ENCODE results near the gene PHACTR1. TPM values are rescaled to one million over a fixed set of nuclear protein-coding genes. Genes with fewer than 3 reads are reported as not detected.

Gene PHACTR1
- total and polyA plus RNA-seq, 2 donors: 3.1 to 6.3 TPM

GRCh38 chr6:13066050-13066449 lies 349.5 kb downstream of the PHACTR1 start:
- WGBS: 95% methylated on average over 4 of the region's 4 CpGs
- Histone ChIP-seq H3K27me3 (ENCODE audit: control insufficient read depth in 2 of 2, insufficient read depth in 1 of 2, low read length in 1 of 2) (no peaks in the 10 kb centered on the region), H3K36me3 (ENCODE audit: control insufficient read depth in 2 of 2, insufficient read depth in 2 of 2, low read length in 1 of 2) (no peaks in the 10 kb centered on the region), H3K27ac (ENCODE audit: low read depth in 1 of 2, low read length in 1 of 2) (no peak overlapping the region), H3K4me1 (ENCODE audit: control insufficient read depth in 2 of 2, insufficient read depth in 2 of 2, low read length in 2 of 2) (no peaks in the 10 kb centered on the region), H3K9me3 (ENCODE audit: control insufficient read depth in 2 of 2, insufficient read depth in 1 of 2, low read length in 1 of 2) (no peaks in the 10 kb centered on the region), H3K4me3 (ENCODE audit: low read length in 2 of 2) (no peak overlapping the region)
- DNase-seq (ENCODE audit: low read depth in 6 of 9, low spot score in 9 of 9): no peak

- 97% methylated on average over 1 of the region's 1 CpG for WGBS
- H3K9me3 ChIP-seq (ENCODE audit: control insufficient read depth in 2 of 2, insufficient read depth in 1 of 2, low read length in 1 of 2): no peaks in the 10 kb centered on the region
- no peaks in the 10 kb centered on the region for H3K27me3 ChIP-seq (ENCODE audit: control insufficient read depth in 2 of 2, insufficient read depth in 1 of 2, low read length in 1 of 2)
- no peaks in the 10 kb centered on the region for H3K36me3 ChIP-seq (ENCODE audit: control insufficient read depth in 2 of 2, insufficient read depth in 2 of 2, low read length in 1 of 2)
- no peak overlapping the region for H3K27ac ChIP-seq (ENCODE audit: low read depth in 1 of 2, low read length in 1 of 2)
- DNase-seq (ENCODE audit: low read depth in 6 of 9, low spot score in 9 of 9): no peak
- H3K4me1 ChIP-seq (ENCODE audit: control insufficient read depth in 2 of 2, insufficient read depth in 2 of 2, low read length in 2 of 2): no peaks in the 10 kb centered on the region
- no peak overlapping the region for H3K4me3 ChIP-seq (ENCODE audit: low read length in 2 of 2)
Observed at GRCh38 chr6:13066820-13067219, 350.3 kb downstream of the PHACTR1 start.

GRCh38 chr6:13068586-13069210 lies 352.1 kb downstream of the PHACTR1 start:
- Histone ChIP-seq H3K9me3 (ENCODE audit: control insufficient read depth in 2 of 2, insufficient read depth in 1 of 2, low read length in 1 of 2) (no peaks in the 10 kb centered on the region), H3K4me3 (ENCODE audit: low read length in 2 of 2) (no peak overlapping the region), H3K27me3 (ENCODE audit: control insufficient read depth in 2 of 2, insufficient read depth in 1 of 2, low read length in 1 of 2) (no peaks in the 10 kb centered on the region), H3K36me3 (ENCODE audit: control insufficient read depth in 2 of 2, insufficient read depth in 2 of 2, low read length in 1 of 2) (no peaks in the 10 kb centered on the region), H3K27ac (ENCODE audit: low read depth in 1 of 2, low read length in 1 of 2) (no peak overlapping the region), H3K4me1 (ENCODE audit: control insufficient read depth in 2 of 2, insufficient read depth in 2 of 2, low read length in 2 of 2) (no peaks in the 10 kb centered on the region)
- 27% methylated on average over 12 of the region's 12 CpGs for WGBS
- no peak for DNase-seq (ENCODE audit: low read depth in 6 of 9, low spot score in 9 of 9)

- Histone ChIP-seq H3K27me3 (ENCODE audit: control insufficient read depth in 2 of 2, insufficient read depth in 1 of 2, low read length in 1 of 2) (no peaks in the 10 kb centered on the region), H3K9me3 (ENCODE audit: control insufficient read depth in 2 of 2, insufficient read depth in 1 of 2, low read length in 1 of 2) (no peaks in the 10 kb centered on the region), H3K36me3 (ENCODE audit: control insufficient read depth in 2 of 2, insufficient read depth in 2 of 2, low read length in 1 of 2) (no peaks in the 10 kb centered on the region), H3K27ac (ENCODE audit: low read depth in 1 of 2, low read length in 1 of 2) (no peak overlapping the region), H3K4me3 (ENCODE audit: low read length in 2 of 2) (no peak overlapping the region), H3K4me1 (ENCODE audit: control insufficient read depth in 2 of 2, insufficient read depth in 2 of 2, low read length in 2 of 2) (no peaks in the 10 kb centered on the region)
- no peak for DNase-seq (ENCODE audit: low read depth in 6 of 9, low spot score in 9 of 9)
- WGBS: 61% methylated on average over 6 of the region's 6 CpGs
Observed at GRCh38 chr6:13071550-13072345, 355.2 kb downstream of the PHACTR1 start.

- Histone ChIP-seq H3K27ac (ENCODE audit: low read depth in 1 of 2, low read length in 1 of 2) (no peak overlapping the region), H3K36me3 (ENCODE audit: control insufficient read depth in 2 of 2, insufficient read depth in 2 of 2, low read length in 1 of 2) (no peaks in the 10 kb centered on the region), H3K4me1 (ENCODE audit: control insufficient read depth in 2 of 2, insufficient read depth in 2 of 2, low read length in 2 of 2) (peaks cover 0 to 3% of the 10 kb centered on the region in 2 donors), H3K4me3 (ENCODE audit: low read length in 2 of 2) (no peak overlapping the region), H3K27me3 (ENCODE audit: control insufficient read depth in 2 of 2, insufficient read depth in 1 of 2, low read length in 1 of 2) (no peaks in the 10 kb centered on the region), H3K9me3 (ENCODE audit: control insufficient read depth in 2 of 2, insufficient read depth in 1 of 2, low read length in 1 of 2) (no peaks in the 10 kb centered on the region)
- WGBS: 96% methylated on average over 5 of the region's 5 CpGs
- no peak for DNase-seq (ENCODE audit: low read depth in 6 of 9, low spot score in 9 of 9)
Observed at GRCh38 chr6:13072686-13073347, 356.2 kb downstream of the PHACTR1 start.

GRCh38 chr6:13074415-13075140 lies 358.0 kb downstream of the PHACTR1 start:
- WGBS: 99% methylated on average over 3 of the region's 3 CpGs
- Histone ChIP-seq H3K4me1 (ENCODE audit: control insufficient read depth in 2 of 2, insufficient read depth in 2 of 2, low read length in 2 of 2) (peaks cover 0 to 4% of the 10 kb centered on the region in 2 donors), H3K36me3 (ENCODE audit: control insufficient read depth in 2 of 2, insufficient read depth in 2 of 2, low read length in 1 of 2) (no peaks in the 10 kb centered on the region), H3K27ac (ENCODE audit: low read depth in 1 of 2, low read length in 1 of 2) (no peak overlapping the region), H3K27me3 (ENCODE audit: control insufficient read depth in 2 of 2, insufficient read depth in 1 of 2, low read length in 1 of 2) (no peaks in the 10 kb centered on the region), H3K9me3 (ENCODE audit: control insufficient read depth in 2 of 2, insufficient read depth in 1 of 2, low read length in 1 of 2) (no peaks in the 10 kb centered on the region), H3K4me3 (ENCODE audit: low read length in 2 of 2) (no peak overlapping the region)
- no peak for DNase-seq (ENCODE audit: low read depth in 6 of 9, low spot score in 9 of 9)

GRCh38 chr6:13075141-13075845 lies 358.7 kb downstream of the PHACTR1 start:
- no peaks in the 10 kb centered on the region for H3K27me3 ChIP-seq (ENCODE audit: control insufficient read depth in 2 of 2, insufficient read depth in 1 of 2, low read length in 1 of 2)
- no peaks in the 10 kb centered on the region for H3K9me3 ChIP-seq (ENCODE audit: control insufficient read depth in 2 of 2, insufficient read depth in 1 of 2, low read length in 1 of 2)
- no peak overlapping the region for H3K27ac ChIP-seq (ENCODE audit: low read depth in 1 of 2, low read length in 1 of 2)
- DNase-seq (ENCODE audit: low read depth in 6 of 9, low spot score in 9 of 9): no peak
- H3K4me1 ChIP-seq (ENCODE audit: control insufficient read depth in 2 of 2, insufficient read depth in 2 of 2, low read length in 2 of 2): peaks cover 0 to 4% of the 10 kb centered on the region in 2 donors
- 86% methylated on average over 7 of the region's 7 CpGs for WGBS
- no peak overlapping the region for H3K4me3 ChIP-seq (ENCODE audit: low read length in 2 of 2)
- no peaks in the 10 kb centered on the region for H3K36me3 ChIP-seq (ENCODE audit: control insufficient read depth in 2 of 2, insufficient read depth in 2 of 2, low read length in 1 of 2)

- no peak overlapping the region for H3K27ac ChIP-seq (ENCODE audit: low read depth in 1 of 2, low read length in 1 of 2)
- no peaks in the 10 kb centered on the region for H3K9me3 ChIP-seq (ENCODE audit: control insufficient read depth in 2 of 2, insufficient read depth in 1 of 2, low read length in 1 of 2)
- H3K36me3 ChIP-seq (ENCODE audit: control insufficient read depth in 2 of 2, insufficient read depth in 2 of 2, low read length in 1 of 2): no peaks in the 10 kb centered on the region
- peaks cover 0 to 4% of the 10 kb centered on the region in 2 donors for H3K4me1 ChIP-seq (ENCODE audit: control insufficient read depth in 2 of 2, insufficient read depth in 2 of 2, low read length in 2 of 2)
- no peaks in the 10 kb centered on the region for H3K27me3 ChIP-seq (ENCODE audit: control insufficient read depth in 2 of 2, insufficient read depth in 1 of 2, low read length in 1 of 2)
- no peak overlapping the region for H3K4me3 ChIP-seq (ENCODE audit: low read length in 2 of 2)
- 94% methylated on average over 3 of the region's 3 CpGs for WGBS
- DNase-seq (ENCODE audit: low read depth in 6 of 9, low spot score in 9 of 9): peak in 1 of 9 donors; percentile 7
Observed at GRCh38 chr6:13076575-13076974, 360.0 kb downstream of the PHACTR1 start.

All from thymus (tissue), 11 donors.